Suprapubic skin (tissue), 4 donors: ENCODE results near the gene EEF1A2. TPM values are rescaled to one million over a fixed set of nuclear protein-coding genes. Genes with fewer than 3 reads are reported as not detected.

Experiments
- DNase-seq, 2 donors: peaks; one replicate each; pipeline ENCODE4 v3.0.0-alpha.2; 2019; ENCODE audit warnings: low spot score in 2 of 2
- H3K27ac ChIP-seq: fragments of 200-600 bp; sonication (generic); one replicate; pipeline ENCODE4 v1.5.1; 2019
- H3K27me3 ChIP-seq: fragments of 200-600 bp; sonication (generic); one replicate; pipeline ENCODE4 v1.5.1; 2019
- H3K36me3 ChIP-seq: fragments of 200-600 bp; sonication (generic); one replicate; pipeline ENCODE4 v1.5.1; 2019
- H3K4me1 ChIP-seq: fragments of 200-600 bp; sonication (generic); one replicate; pipeline ENCODE4 v1.5.1; 2019
- H3K4me3 ChIP-seq: fragments of 200-600 bp; sonication (generic); one replicate; pipeline ENCODE4 v1.5.1; 2019; ENCODE audit warnings: mild to moderate bottlenecking
- H3K9me3 ChIP-seq: fragments of 200-600 bp; sonication (generic); one replicate; pipeline ENCODE4 v1.5.1; 2019
- EP300 ChIP-seq: sonication (generic); formaldehyde crosslinking; IDR thresholded peaks from one replicate; pipeline ENCODE4 v1.6.1; 2017; ENCODE audit warnings: antibody characterized with exemption
- POLR2A ChIP-seq, 2 donors: fragments of 450-650 bp; IDR thresholded peaks; one replicate each; pipeline ENCODE4 v1.6.1; 2017; ENCODE audit warnings: antibody characterized with exemption in 2 of 2, mild to moderate bottlenecking in 2 of 2, moderate library complexity in 2 of 2
- POLR2AphosphoS5 ChIP-seq, 3 donors: sonication (generic); formaldehyde crosslinking; IDR thresholded peaks; one replicate each; pipeline ENCODE4 v1.6.1; 2017; ENCODE audit warnings: antibody characterized with exemption in 3 of 3
- WGBS: methylation state at CpG from one replicate; pipeline ENCODE4 v1.1.5; 2018; 5-methylcytosine and 5-hydroxymethylcytosine counted together
- total RNA-seq, 4 donors: library from RNA; depleted of rRNA; stranded (reverse); fragments of >200 nt; gene quantifications; one replicate each; pipeline ENCODE4 v1.1.0, GENCODE V29; 2016
- TF ChIP-seq, protein P1 (sequence below), 2 donors: fragments of 200-600 bp in 1 of 2; fragments of 450-650 bp in 1 of 2; sonication (generic) in 1 of 2; IDR thresholded peaks; one replicate each; pipeline ENCODE4 v1.5.1; 2016 to 2019; ENCODE audit warnings: antibody characterized with exemption in 2 of 2, mild to moderate bottlenecking in 1 of 2, moderate library complexity in 1 of 2

Gene EEF1A2
- total RNA-seq, 4 donors from 2014 or later, result 4.8 to 13.4 (median 12.0) TPM

DNA sequence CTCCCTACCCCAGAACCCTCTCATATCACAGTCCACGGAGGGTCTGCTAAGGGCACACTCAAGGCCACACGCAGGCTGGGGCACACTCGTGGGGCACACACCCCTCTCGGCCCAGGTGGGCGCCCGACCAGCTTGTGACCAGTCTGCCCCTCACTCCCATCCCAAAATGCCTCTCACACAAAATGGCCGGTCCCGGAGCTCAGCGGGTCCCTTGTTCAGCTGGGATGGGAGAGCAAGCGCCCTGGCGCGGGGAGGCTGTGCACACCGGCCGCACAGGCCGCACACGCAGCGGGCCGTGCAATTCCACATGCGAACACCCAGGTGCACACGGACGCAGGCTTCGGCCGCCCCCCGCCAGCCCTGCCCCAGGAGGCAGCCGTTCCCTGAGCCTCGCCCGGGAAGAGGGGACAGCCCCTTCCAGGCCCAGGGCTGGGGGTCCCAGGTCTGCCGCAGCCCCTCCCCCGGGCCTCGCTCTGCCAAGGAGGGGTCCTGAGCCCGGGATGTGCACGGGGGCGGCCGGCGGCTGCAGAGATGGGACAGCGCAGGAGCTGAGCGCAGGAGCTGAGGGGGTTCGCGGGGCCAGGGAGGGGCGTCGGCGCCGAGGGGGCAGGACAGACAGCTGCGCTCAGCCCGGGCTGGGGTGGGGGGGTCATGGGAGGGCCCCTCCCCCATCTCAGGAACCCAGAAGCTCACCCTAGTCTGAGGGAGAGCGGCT, 27.7 kb downstream of the EEF1A2 start:
- no CpG with 5 or more reads among the region's 46 CpGs for WGBS
- Histone ChIP-seq H3K4me3 (no peak overlapping the region), H3K36me3 (no peaks in the 10 kb centered on the region), H3K4me1 (peaks cover 15% of the 10 kb centered on the region), H3K9me3 (no peaks in the 10 kb centered on the region), H3K27me3 (peaks cover 95% of the 10 kb centered on the region), H3K27ac (no peak overlapping the region)
- no peak for DNase-seq
- TF ChIP-seq, protein P1, sequence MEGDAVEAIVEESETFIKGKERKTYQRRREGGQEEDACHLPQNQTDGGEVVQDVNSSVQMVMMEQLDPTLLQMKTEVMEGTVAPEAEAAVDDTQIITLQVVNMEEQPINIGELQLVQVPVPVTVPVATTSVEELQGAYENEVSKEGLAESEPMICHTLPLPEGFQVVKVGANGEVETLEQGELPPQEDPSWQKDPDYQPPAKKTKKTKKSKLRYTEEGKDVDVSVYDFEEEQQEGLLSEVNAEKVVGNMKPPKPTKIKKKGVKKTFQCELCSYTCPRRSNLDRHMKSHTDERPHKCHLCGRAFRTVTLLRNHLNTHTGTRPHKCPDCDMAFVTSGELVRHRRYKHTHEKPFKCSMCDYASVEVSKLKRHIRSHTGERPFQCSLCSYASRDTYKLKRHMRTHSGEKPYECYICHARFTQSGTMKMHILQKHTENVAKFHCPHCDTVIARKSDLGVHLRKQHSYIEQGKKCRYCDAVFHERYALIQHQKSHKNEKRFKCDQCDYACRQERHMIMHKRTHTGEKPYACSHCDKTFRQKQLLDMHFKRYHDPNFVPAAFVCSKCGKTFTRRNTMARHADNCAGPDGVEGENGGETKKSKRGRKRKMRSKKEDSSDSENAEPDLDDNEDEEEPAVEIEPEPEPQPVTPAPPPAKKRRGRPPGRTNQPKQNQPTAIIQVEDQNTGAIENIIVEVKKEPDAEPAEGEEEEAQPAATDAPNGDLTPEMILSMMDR (IDR thresholded peaks at IDR 0.05), result no peak
- TF ChIP-seq POLR2A (IDR thresholded peaks at IDR 0.05) (no peak), EP300 (no peak), POLR2AphosphoS5 (IDR thresholded peaks at IDR 0.05) (no peak)

GRCh38 chr20:63470410-63470809, 28.5 kb downstream of the EEF1A2 start:
- DNase-seq, result no peak
- H3K4me1 ChIP-seq, result peaks cover 15% of the 10 kb centered on the region
- no peaks in the 10 kb centered on the region for H3K9me3 ChIP-seq
- 73% methylated on average over 4 of the region's 10 CpGs for WGBS
- no peak overlapping the region for H3K4me3 ChIP-seq
- H3K36me3 ChIP-seq, result no peaks in the 10 kb centered on the region
- peaks cover 95% of the 10 kb centered on the region for H3K27me3 ChIP-seq
- TF ChIP-seq POLR2A (IDR thresholded peaks at IDR 0.05) (no peak), EP300 (no peak), POLR2AphosphoS5 (IDR thresholded peaks at IDR 0.05) (no peak)
- TF ChIP-seq, protein P1 (IDR thresholded peaks at IDR 0.05), result no peak
- no peak overlapping the region for H3K27ac ChIP-seq

DNA sequence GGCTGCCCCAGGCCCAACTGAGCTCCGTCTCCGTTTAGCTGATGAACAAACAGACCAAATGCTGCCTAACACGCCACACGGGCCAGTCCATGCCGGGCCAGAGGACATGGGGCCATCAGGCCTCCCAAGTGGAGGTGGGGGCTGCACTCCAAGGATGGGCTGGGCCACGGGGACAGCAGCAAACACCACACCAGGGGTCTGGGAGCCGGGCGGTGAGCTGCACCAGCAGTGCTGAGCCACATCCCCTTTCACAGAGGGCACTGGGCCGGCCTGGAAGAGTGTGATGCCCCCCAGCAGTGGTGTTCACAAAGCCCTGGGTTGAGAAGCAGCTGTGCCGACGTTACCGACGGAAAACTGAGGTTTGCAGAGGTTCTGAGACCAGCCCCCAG, 29.2 kb downstream of the EEF1A2 start:
- no peak for DNase-seq
- peaks cover 15% of the 10 kb centered on the region for H3K4me1 ChIP-seq
- H3K36me3 ChIP-seq, result no peaks in the 10 kb centered on the region
- no peaks in the 10 kb centered on the region for H3K9me3 ChIP-seq
- H3K27ac ChIP-seq, result no peak overlapping the region
- H3K27me3 ChIP-seq, result peaks cover 95% of the 10 kb centered on the region
- TF ChIP-seq EP300 (no peak), POLR2AphosphoS5 (IDR thresholded peaks at IDR 0.05) (no peak)
- no peak overlapping the region for H3K4me3 ChIP-seq
- WGBS, result 68% methylated on average over 4 of the region's 13 CpGs

- TF ChIP-seq EP300 (no peak), POLR2A (IDR thresholded peaks at IDR 0.05) (no peak), POLR2AphosphoS5 (IDR thresholded peaks at IDR 0.05) (no peak)
- TF ChIP-seq, protein P1 (IDR thresholded peaks at IDR 0.05), result no peak
- Histone ChIP-seq H3K27me3 (peaks cover 95% of the 10 kb centered on the region), H3K4me3 (no peak overlapping the region), H3K9me3 (no peaks in the 10 kb centered on the region), H3K4me1 (peaks cover 15% of the 10 kb centered on the region), H3K27ac (no peak overlapping the region), H3K36me3 (no peaks in the 10 kb centered on the region)
- no peak for DNase-seq
- no CpG with 5 or more reads among the region's 22 CpGs for WGBS
Observed at GRCh38 chr20:63469019-63469712, 29.7 kb downstream of the EEF1A2 start.

DNA sequence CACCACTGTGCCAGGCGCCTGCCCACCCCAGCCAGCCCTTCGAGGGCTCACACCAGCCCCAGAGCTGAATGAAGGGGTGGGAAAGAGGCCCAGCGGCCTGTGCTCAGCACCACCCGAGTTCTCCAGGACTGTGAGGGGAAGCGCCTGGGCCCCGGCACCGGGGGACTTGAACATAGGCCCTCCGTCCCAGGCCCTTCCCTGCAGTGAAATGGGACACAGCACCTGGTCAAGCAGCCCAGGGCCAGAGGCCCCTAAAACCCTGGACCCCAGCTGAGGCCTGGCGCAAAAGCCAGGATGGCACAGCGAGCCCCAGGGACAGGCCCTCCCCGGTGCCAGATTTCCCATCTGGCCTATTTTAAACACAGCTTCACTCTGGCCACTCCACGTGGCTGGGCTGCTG, 30.5 kb downstream of the EEF1A2 start:
- no peaks in the 10 kb centered on the region for H3K9me3 ChIP-seq
- peaks cover 95% of the 10 kb centered on the region for H3K27me3 ChIP-seq
- H3K4me1 ChIP-seq, result peaks cover 12% of the 10 kb centered on the region
- no peak overlapping the region for H3K4me3 ChIP-seq
- no peaks in the 10 kb centered on the region for H3K36me3 ChIP-seq
- no peak for TF ChIP-seq POLR2AphosphoS5 (IDR thresholded peaks at IDR 0.05)
- TF ChIP-seq EP300, result no peak
- TF ChIP-seq POLR2A (IDR thresholded peaks at IDR 0.05), result no peak
- TF ChIP-seq, protein P1 (IDR thresholded peaks at IDR 0.05), result no peak
- no peak overlapping the region for H3K27ac ChIP-seq
- no peak for DNase-seq
- WGBS, result 62% methylated on average over 10 of the region's 12 CpGs
